GM18499 (cell line): ENCODE results near the gene FHIT.
"Not testable (repeated sequence)": the region's sequence is repeated elsewhere in the genome, so short reads cannot be mapped to it uniquely, and the experiment has no call there.

ENCODE experiments used
- ATAC-seq: cut with Tn5 transposase; IDR thresholded peaks from one replicate; pipeline ENCODE4 v1.9.1; 2021; ENCODE audit warnings: moderate number of reproducible peaks; ENCODE audit not compliant: insufficient read depth, unreplicated experiment

Gene FHIT

DNA sequence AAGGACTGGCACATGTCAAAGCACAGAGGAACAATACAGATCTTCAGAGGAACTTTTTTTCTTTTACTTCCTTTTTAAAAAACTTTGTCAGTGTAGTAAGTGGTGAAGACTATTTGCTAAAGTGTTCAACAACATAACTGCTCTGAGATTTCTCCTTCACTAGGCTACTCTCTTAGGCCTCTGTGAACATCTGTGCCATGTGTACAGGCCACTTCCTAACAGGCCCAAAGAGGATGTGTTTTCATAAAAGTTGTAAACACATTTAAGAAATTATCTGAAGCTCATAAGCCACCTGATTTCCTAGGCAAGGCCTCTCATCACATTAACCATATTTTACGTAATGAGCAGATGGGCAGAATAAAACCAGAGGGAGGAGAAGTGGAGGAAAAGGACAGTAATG lies 235.4 kb downstream of the FHIT start:
- no peak for ATAC-seq

DNA sequence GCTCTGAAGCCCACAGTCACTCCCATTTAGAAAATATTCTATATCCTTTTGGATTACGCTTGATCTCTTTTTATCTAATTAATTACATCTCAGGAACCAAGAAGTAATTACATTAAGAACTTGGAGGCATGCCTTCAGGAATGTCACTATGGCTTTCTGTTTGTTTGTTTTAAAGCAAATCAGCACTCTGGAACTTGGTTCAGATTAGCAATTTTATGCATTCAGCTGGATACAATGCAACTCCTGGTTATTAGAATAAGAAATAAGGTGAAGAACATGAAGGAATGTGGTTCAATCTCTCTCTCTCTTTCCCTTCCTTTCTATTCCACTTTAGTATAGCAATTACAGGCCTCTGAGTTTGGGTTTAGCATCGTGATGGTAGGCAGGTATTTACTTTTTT lies 235.8 kb downstream of the FHIT start:
- ATAC-seq = no peak

DNA sequence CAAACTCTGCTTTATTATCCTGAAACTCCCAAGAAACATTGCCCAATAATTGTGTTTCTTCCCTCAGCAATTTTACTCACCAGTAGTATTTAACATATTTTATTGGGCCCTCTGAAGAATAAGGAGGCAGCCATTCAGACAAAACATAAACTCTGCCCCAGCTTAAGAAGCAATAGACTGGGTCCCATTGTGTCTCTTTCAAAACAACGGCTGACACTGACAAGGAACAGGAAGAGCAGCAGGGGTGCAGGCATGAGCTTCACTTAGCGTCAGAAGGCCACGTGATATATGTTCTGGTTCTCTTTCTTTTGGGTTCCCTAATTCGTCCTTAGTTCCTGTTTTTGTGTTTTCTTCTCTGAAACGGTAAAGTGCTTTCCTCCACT lies 242.3 kb downstream of the FHIT start:
- no peak for ATAC-seq

DNA sequence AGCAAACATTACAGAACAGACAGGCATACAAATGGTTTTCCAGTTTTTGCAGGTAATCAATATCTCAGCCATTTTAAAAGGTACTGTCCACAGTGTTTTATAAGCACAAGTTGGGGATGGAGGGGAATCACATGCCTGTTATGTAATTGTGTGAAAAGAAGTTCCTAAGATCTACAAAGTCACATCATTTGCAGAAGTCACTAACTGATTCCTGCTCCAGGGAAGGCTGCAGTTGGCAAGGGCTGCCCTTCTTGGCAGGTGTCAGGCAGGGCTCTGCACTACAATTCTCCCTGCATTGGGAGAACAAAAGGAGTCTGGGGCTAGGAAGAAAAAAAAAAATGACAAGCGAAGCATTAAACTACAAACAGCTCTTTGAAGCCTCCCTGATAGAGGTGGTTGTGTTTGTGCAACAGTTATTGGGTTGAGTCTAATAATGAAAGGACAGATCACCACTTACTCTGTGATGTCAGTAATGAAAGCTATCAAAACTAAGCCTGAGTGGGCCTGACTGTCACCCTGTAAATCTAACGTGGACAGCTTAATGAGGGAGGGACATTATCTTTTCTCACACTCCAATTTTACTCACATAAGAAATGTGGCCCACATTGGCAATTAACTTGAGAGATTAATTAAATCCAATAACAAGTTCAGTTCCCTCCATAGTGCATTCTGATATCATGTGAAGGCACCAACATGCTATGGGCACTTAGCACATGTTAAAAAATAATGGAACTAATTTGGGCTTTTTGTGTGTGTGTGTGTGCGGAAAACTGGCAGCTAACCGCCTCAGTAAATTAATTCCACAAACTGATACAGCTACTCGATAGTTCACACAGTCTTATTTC lies 242.9 kb downstream of the FHIT start:
- no peak for ATAC-seq

DNA sequence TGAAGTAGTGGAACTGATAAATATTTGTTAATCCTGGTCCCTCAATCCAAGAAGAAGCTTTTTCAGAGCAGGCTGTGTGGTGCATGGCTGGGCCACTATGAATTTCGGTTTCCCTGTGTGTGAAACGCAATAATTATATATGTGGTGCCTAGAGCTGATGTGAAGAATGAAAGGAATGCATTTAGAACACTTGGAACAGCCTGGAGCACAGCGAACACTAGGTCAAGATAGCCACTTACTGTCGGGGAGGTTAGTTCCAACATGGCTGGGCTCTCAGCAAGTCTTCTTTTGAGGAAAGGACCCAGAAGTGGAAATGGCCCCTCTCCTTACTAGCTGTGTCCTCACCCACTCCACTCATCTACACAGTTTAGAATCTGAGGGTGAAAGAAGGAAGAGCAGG lies 245.7 kb downstream of the FHIT start:
- no peak for ATAC-seq

DNA sequence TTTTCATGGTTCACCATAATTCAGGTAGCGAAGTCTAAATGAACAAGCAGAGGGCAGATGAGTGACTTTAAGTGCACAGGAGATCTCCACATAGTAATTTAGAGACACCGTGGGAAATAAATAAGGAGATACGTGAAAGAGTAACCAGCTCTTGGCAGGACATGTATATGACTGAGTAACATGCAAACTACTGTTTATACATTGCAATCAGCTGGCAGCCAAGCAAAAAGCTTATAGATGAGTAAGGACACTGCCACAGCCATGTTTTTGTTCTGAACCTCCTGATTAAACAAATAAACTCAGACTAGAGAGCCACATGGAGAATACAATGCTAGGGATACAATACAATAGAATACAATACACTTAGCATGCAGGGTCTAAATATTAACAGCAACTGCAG lies 252.4 kb downstream of the FHIT start:
- ATAC-seq = no peak

DNA sequence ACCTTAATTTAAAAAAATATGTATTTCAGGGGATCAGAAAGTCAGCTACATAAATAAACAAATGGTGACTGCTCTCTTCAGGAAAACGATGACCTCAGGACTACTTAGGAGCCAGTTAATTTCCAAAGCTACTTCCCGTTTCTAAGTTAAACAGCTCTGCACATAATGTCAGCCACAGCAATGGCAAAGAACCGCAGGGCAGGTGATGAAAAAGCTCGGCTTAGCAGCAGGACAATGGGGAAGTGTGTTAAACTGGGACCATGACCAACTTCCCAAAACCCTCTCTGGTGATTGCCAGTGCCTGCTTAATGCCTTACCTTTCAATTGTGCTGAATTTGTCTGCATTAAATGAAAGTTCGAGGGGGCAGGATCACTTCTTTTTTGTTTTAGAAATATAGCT lies 258.9 kb downstream of the FHIT start:
- ATAC-seq = no peak

DNA sequence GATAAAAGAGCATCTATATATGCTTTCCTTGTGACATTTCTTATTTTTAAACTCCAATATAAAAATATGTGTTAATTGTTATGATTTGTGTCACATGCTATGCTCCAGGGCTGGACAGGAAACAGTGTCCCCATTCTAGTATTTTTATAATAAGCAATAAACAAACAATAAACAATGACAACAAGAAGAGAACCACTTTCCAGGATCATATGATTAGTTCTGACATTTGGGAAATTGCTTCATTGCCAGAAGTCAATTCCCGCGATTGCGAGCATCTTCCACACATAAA lies 260.9 kb downstream of the FHIT start:
- no peak for ATAC-seq

DNA sequence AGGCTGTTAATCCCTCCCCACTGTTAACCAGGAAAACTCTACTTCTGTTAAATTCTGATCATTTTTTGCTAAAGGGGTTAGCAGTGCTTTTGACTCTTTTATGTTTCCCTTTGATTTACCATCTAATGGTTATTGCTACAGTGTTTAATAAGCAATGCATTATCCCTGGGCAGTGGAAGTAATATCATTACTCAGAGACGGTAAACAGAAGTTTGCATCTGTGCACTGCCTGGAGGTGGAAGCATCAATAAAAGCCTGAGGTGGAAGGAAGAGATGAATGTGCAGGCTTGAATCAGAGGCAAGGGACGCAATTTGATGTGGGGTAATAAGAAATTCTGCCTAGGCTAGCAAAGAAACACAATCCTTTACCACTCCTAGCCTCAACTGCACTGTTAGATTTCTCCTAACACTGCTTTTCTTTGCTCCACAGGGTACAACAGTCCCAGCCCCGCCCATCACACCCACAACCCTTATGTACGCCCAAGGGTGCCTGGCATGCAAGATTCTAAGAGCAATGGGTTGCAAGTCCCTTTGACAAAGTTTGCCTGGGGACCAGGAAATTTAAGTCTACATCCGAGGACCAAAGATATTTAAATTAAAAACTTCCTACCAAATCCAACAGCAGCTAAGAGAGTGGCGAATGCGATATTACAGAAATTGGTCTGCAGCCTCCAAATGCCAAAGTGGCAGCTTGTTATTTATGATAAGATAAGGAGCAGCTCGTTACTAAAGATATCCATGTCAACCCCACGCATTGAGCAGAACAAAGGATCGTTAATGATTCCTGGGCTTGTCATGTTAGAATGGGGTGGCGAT lies 261.4 kb downstream of the FHIT start:
- ATAC-seq = no peak

DNA sequence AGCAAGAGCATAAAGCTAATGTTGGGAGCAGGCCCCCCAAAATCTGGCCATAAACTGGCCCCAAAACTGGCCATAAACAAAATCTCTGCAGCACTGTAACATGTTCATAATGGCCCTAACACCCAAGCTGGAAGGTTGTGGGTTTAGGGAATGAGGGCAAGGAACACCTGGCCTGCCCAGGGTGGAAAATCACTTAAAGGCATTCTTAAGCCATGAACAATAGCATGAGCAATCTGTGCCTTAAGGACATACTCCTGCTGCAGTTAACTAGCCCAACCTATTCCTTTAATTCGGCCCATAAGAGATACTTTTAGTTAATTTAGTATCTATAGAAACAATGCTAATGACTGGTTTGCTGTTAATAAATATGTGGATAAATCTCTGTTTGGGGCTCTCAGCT lies 264.1 kb downstream of the FHIT start:
- ATAC-seq = not testable (repeated sequence)

DNA sequence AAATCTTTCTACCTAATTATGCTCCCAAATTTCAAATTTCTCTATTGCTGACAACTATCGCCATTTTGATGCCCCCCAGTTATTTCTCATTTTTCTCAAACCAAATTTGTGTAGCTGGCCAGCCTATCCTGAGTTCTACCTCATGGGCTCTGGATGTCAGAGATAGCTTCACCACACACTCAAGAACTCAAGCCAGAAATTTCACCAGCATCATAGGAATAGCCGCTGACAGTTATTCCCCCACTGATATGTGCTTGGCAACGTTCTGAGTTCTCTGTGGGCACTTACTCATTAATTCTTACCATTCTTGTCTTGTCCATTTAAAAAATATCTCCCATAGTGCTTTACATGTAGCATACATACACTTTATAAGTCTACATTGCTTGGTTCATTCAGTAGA lies 264.7 kb downstream of the FHIT start:
- ATAC-seq = no peak

DNA sequence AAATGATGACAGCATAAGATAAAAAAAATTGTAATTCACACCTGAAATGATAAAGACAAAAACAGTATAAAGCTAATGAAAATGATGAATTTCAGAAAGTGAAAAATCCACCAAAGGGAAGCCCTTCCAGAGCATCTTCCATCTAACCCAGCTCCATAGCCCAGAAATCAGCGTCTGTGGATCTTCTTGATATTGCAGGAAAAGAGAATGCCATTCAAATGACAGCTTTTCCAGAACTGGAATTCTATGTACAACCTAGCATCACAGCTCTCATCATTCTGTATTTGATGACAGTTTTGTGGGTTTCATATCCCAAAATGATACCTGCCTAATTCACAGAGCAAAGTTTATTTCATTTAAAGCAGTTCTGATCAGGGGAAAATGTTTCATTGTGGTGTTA lies 267.3 kb downstream of the FHIT start:
- ATAC-seq = no peak

DNA sequence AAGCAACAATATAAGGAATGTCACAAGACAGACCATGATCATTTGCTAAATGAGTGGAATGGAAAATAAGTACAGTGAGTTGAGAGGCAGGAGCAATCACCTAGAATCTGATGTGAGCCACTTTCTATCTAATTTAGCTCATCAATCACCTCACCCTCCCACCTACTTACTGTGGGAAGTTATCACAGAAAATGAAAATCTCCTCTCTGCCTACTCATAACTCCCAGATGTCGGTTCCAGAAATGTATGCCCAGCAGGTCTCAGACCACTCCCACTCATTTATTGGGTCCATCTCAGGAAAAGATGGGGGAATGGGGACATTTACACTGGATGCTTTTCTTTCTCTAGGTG lies 270.9 kb downstream of the FHIT start:
- ATAC-seq = no peak

DNA sequence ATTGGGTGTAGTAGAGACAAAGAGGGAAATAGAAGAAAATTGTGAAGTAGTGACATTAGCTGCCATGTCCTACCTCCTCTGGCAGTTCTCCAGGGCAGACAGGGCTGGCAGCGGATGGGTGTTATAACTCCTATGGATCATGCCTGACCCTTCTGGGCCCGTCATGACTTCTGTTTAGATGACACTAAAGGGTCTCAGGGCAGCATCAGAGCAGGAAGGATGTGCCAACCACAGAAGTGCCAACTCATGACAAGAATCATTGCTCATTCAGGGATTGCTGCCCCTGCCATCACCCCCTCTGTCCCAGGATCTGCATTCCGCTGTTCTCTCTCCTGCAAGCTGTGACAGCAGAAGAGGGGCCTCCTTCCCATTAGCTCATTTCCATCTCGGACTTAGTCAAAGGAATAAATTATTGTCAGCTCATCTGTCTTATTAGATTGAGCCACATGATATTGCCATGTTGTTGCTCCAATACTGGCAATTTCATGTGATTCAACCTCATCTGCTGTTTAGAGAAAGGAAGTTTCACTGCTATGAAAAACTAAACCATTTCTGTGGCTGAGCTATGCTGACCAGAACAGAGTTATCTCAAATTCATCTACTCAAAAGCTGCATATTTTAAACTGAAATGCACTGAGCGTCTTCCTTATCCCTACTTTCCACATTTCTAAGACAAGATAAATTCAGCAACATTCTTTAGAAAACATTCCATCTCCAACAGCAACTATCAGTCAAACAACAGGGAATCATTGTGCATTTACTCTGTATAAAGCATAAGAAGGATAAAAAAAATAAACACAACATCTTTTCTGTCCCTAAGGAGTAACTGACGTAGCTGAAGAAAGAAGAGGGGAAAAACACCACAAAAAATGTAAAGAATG lies 271.6 kb downstream of the FHIT start:
- ATAC-seq = no peak

DNA sequence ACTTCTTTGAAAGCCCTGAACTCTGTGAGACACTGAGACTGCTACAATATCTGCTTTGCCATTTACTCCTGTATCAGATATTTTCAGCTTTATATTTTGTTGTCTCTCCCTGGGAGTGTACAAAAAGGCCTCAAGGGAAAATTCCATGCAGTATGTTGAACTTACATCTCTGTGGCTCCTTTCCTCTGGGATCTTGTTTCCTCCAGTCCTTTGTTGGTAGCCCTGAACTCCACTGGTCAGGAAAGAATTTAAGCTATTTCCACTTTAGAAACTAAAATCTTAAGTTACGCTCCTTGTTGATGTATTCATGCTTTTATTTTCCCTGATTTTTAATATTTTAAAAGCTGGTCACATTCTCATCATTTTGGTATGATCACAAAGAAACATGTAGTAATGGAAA lies 277.9 kb downstream of the FHIT start:
- no peak for ATAC-seq

DNA sequence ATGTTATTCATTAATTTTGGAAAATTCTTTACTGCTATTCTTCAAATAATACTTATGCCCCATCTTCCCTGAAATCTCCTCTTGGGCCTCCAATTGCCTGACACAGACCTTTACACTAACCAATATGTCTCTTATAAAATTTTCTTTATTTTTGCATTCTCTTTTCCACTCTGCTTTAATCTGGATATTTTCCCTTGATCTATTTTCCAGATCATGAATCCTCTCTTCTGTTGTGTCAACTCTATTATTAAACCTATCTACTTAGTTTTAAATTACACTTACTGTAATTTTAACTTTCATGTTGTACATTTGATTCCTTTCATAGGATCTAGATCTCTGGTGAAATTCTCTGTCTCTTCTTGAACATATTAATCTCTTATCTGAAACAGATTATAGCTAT lies 278.7 kb downstream of the FHIT start:
- no peak for ATAC-seq

DNA sequence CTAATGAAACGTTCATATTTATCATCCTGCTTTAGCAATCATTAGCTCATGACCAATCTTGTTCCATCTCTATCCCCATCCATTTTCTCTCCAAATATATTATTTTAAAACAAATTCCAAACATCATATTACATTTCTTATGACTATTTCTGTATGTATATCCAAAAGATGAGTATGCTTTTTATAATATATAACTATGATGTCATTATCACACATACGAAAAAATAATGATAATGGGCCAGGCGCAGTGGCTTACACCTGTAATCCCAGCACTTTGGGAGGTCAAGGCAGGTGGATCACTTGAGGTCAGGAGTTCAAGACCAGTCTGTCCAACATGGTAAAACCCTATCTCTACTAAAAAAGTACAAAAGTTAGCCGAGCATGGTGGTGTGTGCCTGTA lies 280.4 kb downstream of the FHIT start:
- no peak for ATAC-seq

DNA sequence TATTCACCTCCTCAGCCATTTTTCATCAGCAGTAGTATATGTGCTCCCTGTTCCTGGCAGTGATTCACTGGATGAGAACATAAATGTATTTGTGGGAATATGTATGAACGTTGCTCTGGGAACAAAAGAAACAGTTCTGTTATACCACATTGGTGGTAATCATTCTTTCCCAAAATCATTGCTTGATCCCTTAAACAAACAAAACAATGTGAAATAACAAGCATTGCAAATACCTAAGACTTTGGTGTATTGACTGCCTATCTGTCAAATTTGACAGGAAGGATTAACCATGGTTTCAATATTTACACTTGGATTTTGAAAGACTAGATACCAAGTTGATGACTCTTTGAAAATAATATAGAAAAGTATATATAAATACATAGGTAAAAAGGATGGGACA lies 284.1 kb downstream of the FHIT start:
- no peak for ATAC-seq

DNA sequence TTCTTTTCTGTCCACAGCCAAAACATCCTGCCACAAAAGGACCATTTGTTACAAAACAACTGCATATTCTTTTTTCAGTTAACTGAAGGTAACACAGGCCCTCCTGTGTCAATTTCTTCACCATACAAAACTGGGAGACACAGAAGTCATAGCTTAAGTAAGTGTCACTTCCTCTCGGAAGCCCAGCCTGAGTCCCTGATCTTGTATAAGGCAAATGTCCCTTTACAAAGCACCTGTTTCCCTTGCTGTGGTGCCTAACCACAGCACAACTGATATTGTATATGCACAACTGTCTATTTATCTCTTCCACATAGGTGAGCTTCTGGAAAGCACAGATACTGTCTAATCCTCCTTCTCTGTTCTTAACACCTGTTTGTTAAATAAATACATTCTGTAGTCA lies 293.7 kb downstream of the FHIT start:
- ATAC-seq = no peak

DNA sequence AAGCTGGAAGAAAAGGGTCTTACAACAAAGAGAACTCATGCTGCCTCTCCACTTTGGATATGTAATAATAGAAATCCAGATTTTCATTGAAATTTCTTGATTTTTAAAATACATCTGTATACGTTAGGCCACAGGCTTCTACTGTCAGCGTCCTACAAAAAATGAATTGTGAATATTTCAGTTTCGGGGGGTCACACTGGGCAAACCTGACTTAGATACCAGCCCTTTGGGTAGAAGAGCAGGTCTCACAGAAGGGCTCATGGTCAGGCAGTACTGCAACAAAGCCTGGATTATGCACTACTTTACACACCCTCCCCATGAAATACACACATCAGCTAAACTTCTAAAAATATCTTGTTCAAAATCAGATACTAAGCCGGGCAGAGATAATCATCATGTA lies 294.5 kb downstream of the FHIT start:
- ATAC-seq = no peak

DNA sequence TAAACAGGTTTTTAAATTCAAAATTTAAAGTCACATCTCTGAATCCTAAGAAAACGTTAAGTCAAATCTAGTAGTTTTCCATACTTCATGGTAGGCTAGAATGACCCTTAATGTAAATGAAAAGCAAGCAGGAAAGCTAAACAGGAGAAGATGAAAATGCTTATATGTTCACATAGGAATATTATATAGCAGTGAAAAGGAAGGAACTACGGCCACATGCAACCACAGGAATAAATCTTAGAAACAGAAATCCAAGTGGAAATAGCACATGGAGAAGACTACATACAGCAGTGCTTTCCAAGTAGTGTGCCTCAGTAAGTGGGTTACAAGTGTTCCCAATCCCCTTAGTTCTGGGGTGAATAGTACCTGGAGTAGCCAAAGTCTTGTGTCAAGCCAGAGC lies 296.2 kb downstream of the FHIT start:
- no peak for ATAC-seq
